AG09309 (cell line): ENCODE data around the gene DNMT1.

Source experiments
- DNase-seq: peaks from one replicate; pipeline ENCODE4 v3.0.0-alpha.2; 2010; ENCODE audit warnings: low read depth
- H3K4me3 ChIP-seq: 2 replicates; pipeline ENCODE4 v1.5.1; 2011; ENCODE audit warnings: mild to moderate bottlenecking, low read depth, low read length, moderate library complexity; ENCODE audit not compliant: control insufficient read depth
- TF ChIP-seq, protein P1 (sequence below): IDR thresholded peaks from 2 replicates; pipeline ENCODE4 v1.5.1; 2011; ENCODE audit warnings: mild to moderate bottlenecking, low read depth, low read length, inconsistent platforms; ENCODE audit not compliant: insufficient read depth, control insufficient read depth; ENCODE audit errors: missing control alignments

DNMT1 gene

DNA sequence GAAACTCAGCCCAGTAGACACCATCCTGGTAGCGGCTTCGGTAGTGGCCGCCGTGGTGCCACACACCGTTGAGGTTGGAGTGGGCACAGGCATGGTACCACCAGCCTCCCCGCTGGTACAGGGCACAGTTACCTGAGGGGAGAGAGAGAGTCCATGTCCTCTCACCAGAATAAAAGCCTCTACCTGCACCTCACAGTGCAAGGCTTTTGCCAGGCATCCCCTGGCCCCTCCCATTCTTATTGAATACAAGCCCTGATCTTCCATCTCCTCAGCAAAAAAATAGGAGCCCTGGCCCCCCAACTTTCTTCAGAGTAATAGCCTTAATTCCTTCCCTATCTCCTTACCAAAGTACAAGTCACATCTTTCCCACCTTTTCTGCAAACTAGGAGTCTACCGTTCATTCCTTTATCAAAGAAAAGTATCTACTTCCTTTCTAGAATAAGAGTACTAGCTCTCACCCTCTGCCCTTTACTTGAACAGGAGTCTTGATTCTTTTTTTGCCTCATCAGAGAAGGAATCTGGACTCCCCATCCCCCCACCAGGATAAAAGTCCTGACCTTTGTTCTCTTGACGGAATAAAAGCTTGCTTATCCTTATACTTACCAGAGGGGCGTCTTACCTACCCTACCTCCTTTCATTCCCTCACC is 102.0 kb downstream of the DNMT1 start:
- no peak overlapping the region for H3K4me3 ChIP-seq
- no peak for DNase-seq
- TF ChIP-seq, protein P1, sequence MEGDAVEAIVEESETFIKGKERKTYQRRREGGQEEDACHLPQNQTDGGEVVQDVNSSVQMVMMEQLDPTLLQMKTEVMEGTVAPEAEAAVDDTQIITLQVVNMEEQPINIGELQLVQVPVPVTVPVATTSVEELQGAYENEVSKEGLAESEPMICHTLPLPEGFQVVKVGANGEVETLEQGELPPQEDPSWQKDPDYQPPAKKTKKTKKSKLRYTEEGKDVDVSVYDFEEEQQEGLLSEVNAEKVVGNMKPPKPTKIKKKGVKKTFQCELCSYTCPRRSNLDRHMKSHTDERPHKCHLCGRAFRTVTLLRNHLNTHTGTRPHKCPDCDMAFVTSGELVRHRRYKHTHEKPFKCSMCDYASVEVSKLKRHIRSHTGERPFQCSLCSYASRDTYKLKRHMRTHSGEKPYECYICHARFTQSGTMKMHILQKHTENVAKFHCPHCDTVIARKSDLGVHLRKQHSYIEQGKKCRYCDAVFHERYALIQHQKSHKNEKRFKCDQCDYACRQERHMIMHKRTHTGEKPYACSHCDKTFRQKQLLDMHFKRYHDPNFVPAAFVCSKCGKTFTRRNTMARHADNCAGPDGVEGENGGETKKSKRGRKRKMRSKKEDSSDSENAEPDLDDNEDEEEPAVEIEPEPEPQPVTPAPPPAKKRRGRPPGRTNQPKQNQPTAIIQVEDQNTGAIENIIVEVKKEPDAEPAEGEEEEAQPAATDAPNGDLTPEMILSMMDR: no peak

DNA sequence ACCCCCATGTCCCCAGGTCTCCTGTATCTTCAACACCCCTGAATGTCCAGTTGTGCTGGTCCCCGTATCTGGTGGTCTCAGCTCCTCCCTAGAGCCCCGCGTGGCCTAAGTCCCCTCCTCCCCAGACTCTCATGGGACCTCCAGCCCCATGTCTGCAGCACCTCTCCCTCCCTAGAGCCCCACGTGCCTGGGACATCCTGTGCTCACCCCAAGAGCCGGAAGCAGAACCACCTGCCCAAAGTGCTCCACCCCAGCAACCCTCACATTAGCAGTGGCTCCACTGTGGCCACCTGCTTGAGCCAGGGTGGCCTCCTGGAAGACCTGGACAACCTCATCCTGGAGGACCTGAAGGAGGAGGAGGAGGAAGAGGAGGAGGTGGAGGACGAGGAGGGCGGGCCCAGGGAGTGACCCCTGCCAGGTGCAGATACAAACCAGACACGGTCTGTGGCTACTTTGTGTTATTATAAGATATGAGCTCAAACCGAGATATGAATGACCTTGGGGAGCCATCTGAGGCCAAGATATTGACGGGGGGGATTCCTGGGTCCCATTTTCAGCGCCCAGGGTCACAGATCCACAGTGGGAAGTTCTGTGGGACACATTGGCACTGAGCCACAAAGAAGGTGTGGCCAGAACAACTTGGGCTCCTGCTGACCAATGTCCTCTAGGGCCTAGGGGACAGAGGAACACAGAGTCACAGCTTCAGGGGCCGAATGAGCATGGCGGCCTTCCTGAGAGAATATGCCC is 102.7 kb downstream of the DNMT1 start:
- TF ChIP-seq, protein P1: no peak
- DNase-seq: no peak

GRCh38 chr19:10091370-10091687 is 103.4 kb downstream of the DNMT1 start:
- TF ChIP-seq, protein P1: no peak
- no peak for DNase-seq
- no peak overlapping the region for H3K4me3 ChIP-seq

More for the DNA sequence above, 102.7 kb downstream of the DNMT1 start:
- no peak overlapping the region for H3K4me3 ChIP-seq

- no peak overlapping the region for H3K4me3 ChIP-seq
- no peak for DNase-seq
- TF ChIP-seq, protein P1: no peak
Measured at GRCh38 chr19:10089801-10090375, 104.9 kb downstream of the DNMT1 start.

GRCh38 chr19:10088949-10089554 is 105.7 kb downstream of the DNMT1 start:
- TF ChIP-seq, protein P1: no peak
- no peak overlapping the region for H3K4me3 ChIP-seq
- no peak for DNase-seq

GRCh38 chr19:10087296-10088061 is 107.3 kb downstream of the DNMT1 start:
- DNase-seq: no peak
- peak overlapping the region; percentile 100 for H3K4me3 ChIP-seq
- TF ChIP-seq, protein P1: no peak
